ENCODE measurements around the gene MN1.
A peak's percentile ranks its signal among the peaks of the same experiment; 100 is the strongest.

Gene MN1

DNA sequence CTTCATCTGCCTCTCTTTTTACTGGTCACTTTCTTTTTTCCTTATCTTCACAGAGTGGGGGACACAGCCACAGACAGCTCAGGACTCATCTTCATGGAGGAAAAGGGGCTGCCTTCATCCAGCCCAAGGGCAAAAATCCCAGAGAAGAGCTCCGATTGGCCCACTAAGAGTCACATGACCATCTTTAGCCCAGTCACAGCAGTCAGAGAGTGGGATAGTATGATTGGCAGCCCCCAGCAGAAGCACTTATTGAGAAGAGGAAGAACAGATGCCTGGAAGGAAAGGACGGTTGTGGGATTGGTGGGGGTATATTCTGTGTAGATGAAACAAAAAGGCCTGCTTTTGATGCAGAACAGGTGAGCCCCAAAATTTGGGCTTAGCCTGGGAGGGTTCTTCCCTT is 77.8 kb downstream of the MN1 start:
- DNase-seq (ENCODE audit: low read depth), result no peak
- TF ChIP-seq, protein P1, sequence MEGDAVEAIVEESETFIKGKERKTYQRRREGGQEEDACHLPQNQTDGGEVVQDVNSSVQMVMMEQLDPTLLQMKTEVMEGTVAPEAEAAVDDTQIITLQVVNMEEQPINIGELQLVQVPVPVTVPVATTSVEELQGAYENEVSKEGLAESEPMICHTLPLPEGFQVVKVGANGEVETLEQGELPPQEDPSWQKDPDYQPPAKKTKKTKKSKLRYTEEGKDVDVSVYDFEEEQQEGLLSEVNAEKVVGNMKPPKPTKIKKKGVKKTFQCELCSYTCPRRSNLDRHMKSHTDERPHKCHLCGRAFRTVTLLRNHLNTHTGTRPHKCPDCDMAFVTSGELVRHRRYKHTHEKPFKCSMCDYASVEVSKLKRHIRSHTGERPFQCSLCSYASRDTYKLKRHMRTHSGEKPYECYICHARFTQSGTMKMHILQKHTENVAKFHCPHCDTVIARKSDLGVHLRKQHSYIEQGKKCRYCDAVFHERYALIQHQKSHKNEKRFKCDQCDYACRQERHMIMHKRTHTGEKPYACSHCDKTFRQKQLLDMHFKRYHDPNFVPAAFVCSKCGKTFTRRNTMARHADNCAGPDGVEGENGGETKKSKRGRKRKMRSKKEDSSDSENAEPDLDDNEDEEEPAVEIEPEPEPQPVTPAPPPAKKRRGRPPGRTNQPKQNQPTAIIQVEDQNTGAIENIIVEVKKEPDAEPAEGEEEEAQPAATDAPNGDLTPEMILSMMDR (conservative IDR thresholded peaks at IDR 0.05; ENCODE audit: control insufficient read depth, insufficient read depth, low read depth, low read length), result no peak
- no peak overlapping the region for H3K4me3 ChIP-seq (ENCODE audit: control insufficient read depth, low read depth, low read length)

DNA sequence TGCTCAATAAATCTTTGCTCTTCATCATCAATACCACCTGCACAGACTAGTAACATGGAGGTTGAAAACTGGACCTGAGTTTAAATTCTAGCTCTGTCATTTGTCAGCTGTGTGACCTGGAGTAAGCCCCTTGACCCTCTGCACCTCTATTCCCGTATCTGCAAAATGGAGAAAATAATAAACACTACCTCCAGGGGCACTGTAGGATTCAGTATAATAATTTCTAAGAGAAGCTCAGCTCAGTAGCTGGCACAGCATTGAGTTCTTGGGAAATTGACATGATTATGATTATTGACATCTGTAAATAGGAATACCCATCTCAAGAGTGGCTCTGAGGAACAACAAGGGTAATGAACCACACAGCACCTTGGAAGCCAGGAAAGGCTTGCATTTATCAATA is 78.4 kb downstream of the MN1 start:
- H3K4me3 ChIP-seq (ENCODE audit: control insufficient read depth, low read depth, low read length), result no peak overlapping the region
- no peak for DNase-seq (ENCODE audit: low read depth)
- TF ChIP-seq, protein P1 (conservative IDR thresholded peaks at IDR 0.05; ENCODE audit: control insufficient read depth, insufficient read depth, low read depth, low read length), result no peak

DNA sequence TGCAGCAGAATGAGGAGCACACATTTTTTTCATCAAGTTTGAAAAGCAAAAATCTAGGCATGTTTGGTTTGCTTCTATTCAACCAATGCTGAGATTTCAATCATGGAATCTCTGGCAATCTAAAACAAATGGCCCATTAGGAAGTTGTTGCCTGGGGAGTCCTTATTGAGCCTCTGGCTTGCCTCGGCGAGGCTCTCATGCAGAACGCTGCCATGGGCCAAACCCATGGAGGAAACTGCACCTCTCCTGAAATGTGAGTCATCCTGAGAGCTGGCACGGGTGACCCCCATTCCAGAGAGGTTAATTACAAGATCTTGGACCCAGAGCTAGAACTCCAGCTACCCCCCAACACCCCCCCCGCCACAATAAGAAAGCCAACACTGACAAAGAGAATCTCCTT is 80.7 kb downstream of the MN1 start:
- no peak for DNase-seq (ENCODE audit: low read depth)
- TF ChIP-seq, protein P1 (conservative IDR thresholded peaks at IDR 0.05; ENCODE audit: control insufficient read depth, insufficient read depth, low read depth, low read length), result no peak

DNA sequence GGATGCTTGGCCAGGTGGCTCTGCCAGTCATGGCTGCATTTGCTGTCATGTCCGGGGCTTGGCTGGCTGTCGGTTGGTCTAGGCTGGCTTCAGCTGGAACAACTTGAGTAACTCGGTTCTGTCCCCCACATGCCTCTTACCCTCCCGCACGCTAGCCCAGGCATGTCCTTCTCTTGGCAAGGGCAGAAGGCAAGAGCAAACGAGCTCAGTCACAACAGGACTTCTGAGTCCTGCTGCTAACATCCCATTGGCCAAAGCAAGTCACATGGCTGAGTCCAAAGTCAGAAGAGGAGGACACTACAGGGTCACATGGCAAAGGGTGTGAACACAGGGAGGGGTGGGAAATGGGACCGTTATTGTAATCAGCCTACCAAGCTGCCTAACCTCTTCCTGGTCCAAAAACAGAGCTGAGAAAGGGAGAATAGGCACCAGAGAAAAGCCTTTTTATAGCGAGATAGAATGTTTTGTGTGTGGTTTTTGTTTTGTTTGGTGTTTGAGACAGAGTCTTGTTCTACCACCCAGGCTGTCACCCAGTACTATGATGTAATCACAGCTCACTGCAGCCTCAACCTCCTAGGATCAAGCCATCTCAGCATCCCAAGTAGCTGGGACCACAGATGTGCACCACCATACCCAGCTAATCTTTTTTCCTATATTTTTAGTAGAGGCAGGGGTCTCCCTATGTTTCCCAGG is 81.9 kb downstream of the MN1 start:
- peak; percentile 30 for DNase-seq (ENCODE audit: low read depth)
- TF ChIP-seq, protein P1 (conservative IDR thresholded peaks at IDR 0.05; ENCODE audit: control insufficient read depth, insufficient read depth, low read depth, low read length), result no peak
- no peak overlapping the region for H3K4me3 ChIP-seq (ENCODE audit: control insufficient read depth, low read depth, low read length)

More for the DNA sequence above, 80.7 kb downstream of the MN1 start:
- H3K4me3 ChIP-seq (ENCODE audit: control insufficient read depth, low read depth, low read length), result no peak overlapping the region

DNA sequence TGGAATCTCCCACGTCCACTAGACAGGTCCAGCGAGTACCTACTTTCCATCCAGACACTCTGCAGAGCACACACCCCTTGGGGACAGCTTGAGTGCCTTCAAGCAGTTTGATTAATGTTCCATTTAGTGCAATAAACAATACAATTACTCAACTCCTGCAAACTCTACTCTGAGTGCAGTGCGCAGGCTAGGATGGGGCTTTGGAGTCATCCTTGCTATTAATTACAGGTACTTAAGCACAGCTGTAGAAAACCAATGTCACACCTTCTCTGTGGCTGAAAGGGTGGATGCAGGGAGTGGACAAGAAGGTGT is 82.6 kb downstream of the MN1 start:
- no peak overlapping the region for H3K4me3 ChIP-seq (ENCODE audit: control insufficient read depth, low read depth, low read length)
- TF ChIP-seq, protein P1 (conservative IDR thresholded peaks at IDR 0.05; ENCODE audit: control insufficient read depth, insufficient read depth, low read depth, low read length), result no peak
- no peak for DNase-seq (ENCODE audit: low read depth)

DNA sequence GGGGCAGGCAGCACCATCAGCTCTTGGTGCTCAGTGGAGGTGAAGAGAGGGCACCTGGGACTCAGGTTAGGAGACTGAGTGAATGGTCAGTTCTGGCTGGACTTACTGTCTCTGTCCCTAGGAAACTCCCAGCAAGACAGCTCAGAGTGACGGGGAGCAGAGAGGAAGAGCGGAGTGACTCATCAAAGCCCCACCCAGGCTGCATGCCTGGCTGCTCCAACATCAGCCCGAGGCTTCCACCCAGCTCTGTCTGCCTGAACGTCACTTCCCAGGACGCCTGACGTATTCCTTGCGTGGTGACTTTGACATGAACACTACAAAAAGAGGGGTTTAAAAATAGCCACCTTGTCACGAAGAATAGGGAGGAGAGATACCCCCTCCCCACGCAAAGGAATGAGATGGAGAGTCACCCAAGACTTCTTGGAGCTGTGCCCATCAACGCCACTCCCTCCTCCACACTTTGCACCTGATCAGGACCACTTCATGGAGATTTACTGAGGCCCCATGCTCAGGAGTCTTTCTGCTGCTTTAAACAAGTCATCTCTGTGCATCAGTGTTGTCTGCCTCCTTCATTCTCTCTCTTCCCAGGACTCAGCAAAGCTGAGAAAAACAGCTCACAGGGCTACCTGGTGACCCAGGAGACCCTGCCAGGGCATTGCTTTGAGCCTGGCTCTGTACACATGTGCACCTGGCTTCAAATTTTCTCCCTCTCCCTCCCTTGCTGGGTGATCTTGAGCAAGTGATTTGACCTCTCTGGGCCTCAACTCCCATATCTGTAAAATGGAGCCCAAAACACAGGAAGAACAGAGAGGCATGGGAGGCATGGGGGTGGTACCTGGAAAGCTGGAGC is 83.1 kb downstream of the MN1 start:
- peak overlapping the region; percentile 16 for H3K4me3 ChIP-seq (ENCODE audit: control insufficient read depth, low read depth, low read length)
- TF ChIP-seq, protein P1 (conservative IDR thresholded peaks at IDR 0.05; ENCODE audit: control insufficient read depth, insufficient read depth, low read depth, low read length), result no peak
- DNase-seq (ENCODE audit: low read depth), result peak; percentile 97

Measured in fibroblast of mammary gland (primary cell).